DOHH2 (cell line): ENCODE measurements around the gene ACOT11.

Source experiments
- H3F3A ChIP-seq: fragments of 200-600 bp; sonication (generic), shearing (Covaris generic); 2 replicates; pipeline ENCODE4 v1.6.0; 2016; ENCODE audit warnings: antibody characterized with exemption, mild to moderate bottlenecking; ENCODE audit not compliant: control insufficient read depth, insufficient read depth
- H3K27ac ChIP-seq: fragments of 200-600 bp; sonication (generic); 2 replicates; pipeline ENCODE4 v1.5.1; 2014; ENCODE audit warnings: low read depth, mild to moderate bottlenecking, low read length, moderate library complexity
- H3K27me3 ChIP-seq: fragments of 200-600 bp; sonication (generic); 2 replicates; pipeline ENCODE4 v1.6.1; 2014; ENCODE audit warnings: mild to moderate bottlenecking, low read length, mixed read lengths; ENCODE audit not compliant: control insufficient read depth
- H3K36me3 ChIP-seq: fragments of 200-600 bp; sonication (generic); 2 replicates; pipeline ENCODE4 v1.6.1; 2014; ENCODE audit warnings: mild to moderate bottlenecking, low read length, moderate library complexity, mixed read lengths; ENCODE audit not compliant: control insufficient read depth
- H3K4me1 ChIP-seq: fragments of 200-600 bp; sonication (generic); 2 replicates; pipeline ENCODE4 v1.6.1; 2014; ENCODE audit warnings: mild to moderate bottlenecking, low read length, mixed read lengths; ENCODE audit not compliant: control insufficient read depth
- H3K4me2 ChIP-seq: fragments of 200-600 bp; sonication (generic); 2 replicates; pipeline ENCODE4 v1.6.0; 2014; ENCODE audit warnings: mild to moderate bottlenecking, low read length, moderate library complexity
- H3K4me3 ChIP-seq: fragments of 200-600 bp; sonication (generic); 2 replicates; pipeline ENCODE4 v1.5.1; 2014; ENCODE audit warnings: mild to moderate bottlenecking, low read length, mixed read lengths
- H3K79me2 ChIP-seq: fragments of 200-600 bp; sonication (generic); 2 replicates; pipeline ENCODE4 v1.6.1; 2014; ENCODE audit warnings: mild to moderate bottlenecking, low read length, mixed read lengths; ENCODE audit not compliant: control insufficient read depth
- H3K9me2 ChIP-seq: fragments of 200-600 bp; sonication (generic); replicated peaks from 2 replicates; pipeline ENCODE4 v1.6.1; 2014; ENCODE audit warnings: mild to moderate bottlenecking, low read length, mixed read lengths; ENCODE audit not compliant: control insufficient read depth
- H3K9me3 ChIP-seq: fragments of 200-600 bp; sonication (generic); 2 replicates; pipeline ENCODE4 v1.6.1; 2014; ENCODE audit warnings: antibody characterized with exemption, low read length, mixed read lengths; ENCODE audit not compliant: control insufficient read depth, insufficient read depth
- H4K20me1 ChIP-seq: fragments of 200-600 bp; sonication (generic); 2 replicates; pipeline ENCODE4 v1.6.0; 2014; ENCODE audit warnings: low read depth, mild to moderate bottlenecking, antibody characterized with exemption, low read length, moderate library complexity; ENCODE audit not compliant: control insufficient read depth, insufficient read depth
- CTCF ChIP-seq: fragments of 200-600 bp; sonication (generic); IDR thresholded peaks from one replicate; pipeline ENCODE4 v1.5.1; 2014; ENCODE audit warnings: antibody characterized with exemption, mild to moderate bottlenecking, low read depth, low read length; ENCODE audit not compliant: poor library complexity, severe bottlenecking
- EZH2phosphoT487 ChIP-seq: fragments of 200-600 bp; sonication (generic); IDR thresholded peaks from 2 replicates; pipeline ENCODE4 v1.6.1; 2017; ENCODE audit warnings: borderline replicate concordance, mild to moderate bottlenecking, antibody characterized with exemption, low read length, moderate library complexity, mixed read lengths

Gene ACOT11

GRCh38 chr1:54582566-54583306, 34.7 kb downstream of the ACOT11 start:
- no peaks in the 10 kb centered on the region for H3K9me3 ChIP-seq
- no peak for TF ChIP-seq EZH2phosphoT487
- no peaks in the 10 kb centered on the region for H3K9me2 ChIP-seq
- H4K20me1 ChIP-seq, result no peaks in the 10 kb centered on the region
- no peaks in the 10 kb centered on the region for H3K36me3 ChIP-seq
- H3K4me1 ChIP-seq, result no peaks in the 10 kb centered on the region
- no peak overlapping the region for H3K4me2 ChIP-seq
- H3K27ac ChIP-seq, result no peak overlapping the region
- no peaks in the 10 kb centered on the region for H3K27me3 ChIP-seq
- no peak overlapping the region for H3K4me3 ChIP-seq
- H3K79me2 ChIP-seq, result no peaks in the 10 kb centered on the region
- no peaks in the 10 kb centered on the region for H3F3A ChIP-seq

- no peak overlapping the region for H3K4me2 ChIP-seq
- H4K20me1 ChIP-seq, result no peaks in the 10 kb centered on the region
- TF ChIP-seq CTCF (no peak), EZH2phosphoT487 (no peak)
- no peaks in the 10 kb centered on the region for H3K9me3 ChIP-seq
- no peak overlapping the region for H3K27ac ChIP-seq
- H3K9me2 ChIP-seq, result no peaks in the 10 kb centered on the region
- peaks cover 1% of the 10 kb centered on the region for H3K4me1 ChIP-seq
- H3K4me3 ChIP-seq, result no peak overlapping the region
- no peaks in the 10 kb centered on the region for H3F3A ChIP-seq
- no peaks in the 10 kb centered on the region for H3K36me3 ChIP-seq
- no peaks in the 10 kb centered on the region for H3K79me2 ChIP-seq
- H3K27me3 ChIP-seq, result no peaks in the 10 kb centered on the region
These were observed 35.3 kb downstream of the ACOT11 start for GRCh38 chr1:54583307-54583686.

DNA sequence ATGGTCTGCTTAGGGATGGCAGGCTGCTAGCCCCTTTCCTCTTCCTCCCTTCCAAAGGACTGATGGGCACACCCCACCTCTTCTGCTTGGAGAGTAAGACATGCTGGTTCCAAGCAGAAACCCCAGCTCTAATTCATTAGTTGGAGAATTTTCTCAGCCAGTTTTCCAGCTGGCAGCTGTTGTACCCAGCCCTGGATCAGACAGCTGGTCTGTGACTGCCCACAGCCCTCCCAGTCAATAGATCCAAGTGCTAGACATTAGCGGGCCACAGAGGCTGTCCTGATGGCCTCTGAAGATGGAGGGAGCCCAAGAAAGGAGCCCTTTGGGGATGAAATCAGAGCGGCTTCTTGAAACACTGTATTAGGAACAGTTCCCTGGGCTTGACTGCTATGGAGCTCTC, 35.8 kb downstream of the ACOT11 start:
- no peaks in the 10 kb centered on the region for H3K9me3 ChIP-seq
- H3K79me2 ChIP-seq, result no peaks in the 10 kb centered on the region
- H3F3A ChIP-seq, result no peaks in the 10 kb centered on the region
- H3K9me2 ChIP-seq, result no peaks in the 10 kb centered on the region
- no peaks in the 10 kb centered on the region for H3K27me3 ChIP-seq
- H3K4me2 ChIP-seq, result no peak overlapping the region
- H3K4me3 ChIP-seq, result no peak overlapping the region
- H3K4me1 ChIP-seq, result peaks cover 5% of the 10 kb centered on the region
- H4K20me1 ChIP-seq, result no peaks in the 10 kb centered on the region
- H3K36me3 ChIP-seq, result no peaks in the 10 kb centered on the region
- H3K27ac ChIP-seq, result no peak overlapping the region
- TF ChIP-seq CTCF (no peak), EZH2phosphoT487 (no peak)

DNA sequence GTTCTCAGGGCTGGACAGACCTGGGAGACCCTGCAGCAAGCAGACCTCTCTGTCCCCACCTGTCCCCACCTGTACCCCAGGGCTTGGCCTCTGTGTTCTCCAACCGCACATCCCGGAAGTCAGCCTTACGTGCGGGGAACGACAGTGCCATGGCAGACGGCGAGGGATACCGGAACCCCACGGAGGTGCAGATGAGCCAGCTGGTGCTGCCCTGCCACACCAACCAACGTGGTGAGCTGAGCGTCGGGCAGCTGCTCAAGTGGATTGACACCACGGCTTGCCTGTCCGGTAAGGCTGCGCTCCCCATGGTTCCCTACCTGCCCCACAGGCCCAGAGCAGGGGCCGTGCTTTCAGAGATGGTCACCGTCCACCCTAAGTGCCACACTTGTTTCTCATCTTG, 36.5 kb downstream of the ACOT11 start:
- Histone ChIP-seq H3K4me1 (peaks cover 5% of the 10 kb centered on the region), H3F3A (no peaks in the 10 kb centered on the region), H3K9me3 (no peaks in the 10 kb centered on the region), H4K20me1 (no peaks in the 10 kb centered on the region), H3K4me2 (no peak overlapping the region), H3K36me3 (no peaks in the 10 kb centered on the region), H3K27ac (no peak overlapping the region), H3K9me2 (no peaks in the 10 kb centered on the region), H3K79me2 (no peaks in the 10 kb centered on the region), H3K4me3 (no peak overlapping the region), H3K27me3 (no peaks in the 10 kb centered on the region)
- TF ChIP-seq CTCF (no peak), EZH2phosphoT487 (no peak)
